Astrocyte of the cerebellum (primary cell): Measurements from ENCODE around the gene SLC23A1.

Source experiments
- DNase-seq: peaks from one replicate; pipeline ENCODE4 v3.0.0-alpha.2; 2011; ENCODE audit warnings: low read depth
- H3K4me3 ChIP-seq: 2 replicates; pipeline ENCODE4 v1.5.1; 2011; ENCODE audit warnings: mild to moderate bottlenecking, low read depth, low read length, moderate library complexity
- CTCF ChIP-seq: IDR thresholded peaks from 2 replicates; pipeline ENCODE4 v1.5.1; 2012; ENCODE audit warnings: low read length, low read depth, moderate library complexity, mild to moderate bottlenecking; ENCODE audit errors: missing control alignments
- in situ Hi-C: cut with HindIII; loops from 2 replicates; pipeline ENCODE4 v1.10.0; 2017; ENCODE audit warnings: low sequenced_read_pairs

The SLC23A1 gene

GRCh38 chr5:139379626-139380449 lies 3.3 kb downstream of the SLC23A1 start:
- TF ChIP-seq CTCF, result no peak
- DNase-seq, result no peak
- in situ Hi-C loops, result no loop called here
- H3K4me3 ChIP-seq, result no peak overlapping the region

DNA sequence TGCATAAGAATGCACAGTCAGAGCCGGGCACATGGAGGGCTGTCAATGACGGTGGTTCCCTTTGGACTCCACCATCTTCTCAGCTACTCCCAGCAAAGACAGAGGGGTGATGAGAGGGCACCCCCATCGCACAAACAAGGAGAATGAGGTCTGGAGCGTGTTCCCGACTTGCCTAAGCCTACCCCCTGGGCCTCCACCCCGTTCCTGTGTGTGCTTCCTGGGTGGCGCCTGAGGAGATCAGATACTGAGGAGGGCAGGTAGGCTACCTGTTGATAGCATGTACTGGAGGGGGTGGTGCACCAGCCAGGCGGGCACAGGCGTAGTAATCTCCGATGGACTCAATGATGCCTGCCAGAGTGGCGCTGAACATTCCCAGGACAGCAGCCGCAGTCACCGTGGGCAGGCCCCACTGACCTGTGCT lies 4.1 kb downstream of the SLC23A1 start:
- in situ Hi-C loops, result no loop called here
- no peak for DNase-seq
- TF ChIP-seq CTCF, result no peak
- no peak overlapping the region for H3K4me3 ChIP-seq

- in situ Hi-C loops, result no loop called here
- no peak for TF ChIP-seq CTCF
- no peak for DNase-seq
- no peak overlapping the region for H3K4me3 ChIP-seq
Observed at GRCh38 chr5:139378101-139378825, 4.8 kb downstream of the SLC23A1 start.

GRCh38 chr5:139377226-139377625 lies 5.9 kb downstream of the SLC23A1 start:
- H3K4me3 ChIP-seq, result no peak overlapping the region
- no peak for DNase-seq
- in situ Hi-C loops, result no loop called here
- TF ChIP-seq CTCF, result no peak

DNA sequence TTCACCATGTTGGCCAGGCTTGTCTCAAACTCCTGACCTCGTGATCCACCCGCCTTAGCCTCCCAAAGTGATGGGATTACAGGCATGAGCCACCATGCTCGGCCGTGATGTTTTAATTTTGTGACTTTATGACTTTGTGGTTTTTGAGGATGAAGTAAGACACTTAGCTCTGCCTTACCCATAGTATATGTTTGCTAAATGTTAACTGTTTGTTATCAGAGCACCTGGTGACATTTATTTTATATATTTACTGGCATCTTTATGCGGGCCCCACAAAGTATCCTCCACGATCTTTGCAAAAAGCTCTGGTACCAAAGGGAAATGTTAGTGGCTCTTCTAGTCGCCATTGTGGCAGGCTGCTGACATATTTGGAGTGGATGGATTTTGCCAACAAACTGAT lies 6.7 kb downstream of the SLC23A1 start:
- no peak overlapping the region for H3K4me3 ChIP-seq
- TF ChIP-seq CTCF, result no peak
- in situ Hi-C loops, result no loop called here
- DNase-seq, result no peak

DNA sequence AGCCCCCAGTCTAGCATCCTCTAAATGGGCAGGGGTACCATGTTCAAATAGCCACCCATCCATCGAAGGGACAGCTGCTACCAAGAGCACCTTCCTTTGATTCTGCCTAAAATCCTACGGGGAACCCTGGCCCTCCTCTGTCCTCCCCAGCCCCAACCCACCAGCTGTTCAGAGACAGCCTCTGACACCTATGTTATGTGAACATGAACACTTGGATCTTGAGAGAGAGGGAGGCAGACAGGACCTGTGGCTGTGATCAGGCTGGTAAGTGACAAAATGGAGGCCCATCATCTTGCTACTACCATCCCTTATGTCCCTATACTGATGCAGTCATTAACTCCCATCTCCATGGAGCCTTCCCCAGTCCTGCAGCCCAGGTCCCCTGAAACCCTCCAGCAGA lies 8.2 kb downstream of the SLC23A1 start:
- DNase-seq, result no peak
- TF ChIP-seq CTCF, result no peak
- in situ Hi-C loops, result no loop called here

More for the DNA sequence above, 8.2 kb downstream of the SLC23A1 start:
- H3K4me3 ChIP-seq, result no peak overlapping the region
